KG1 (cell line): ENCODE data around the gene MON1B.
"Not testable (repeated sequence)": the region's sequence is repeated elsewhere in the genome, so short reads cannot be mapped to it uniquely, and the experiment has no call there.

Source experiments
- DNase-seq: peaks from one replicate; lab custom pipeline; 2025; lab: John Stamatoyannopoulos, UW

Gene MON1B

DNA sequence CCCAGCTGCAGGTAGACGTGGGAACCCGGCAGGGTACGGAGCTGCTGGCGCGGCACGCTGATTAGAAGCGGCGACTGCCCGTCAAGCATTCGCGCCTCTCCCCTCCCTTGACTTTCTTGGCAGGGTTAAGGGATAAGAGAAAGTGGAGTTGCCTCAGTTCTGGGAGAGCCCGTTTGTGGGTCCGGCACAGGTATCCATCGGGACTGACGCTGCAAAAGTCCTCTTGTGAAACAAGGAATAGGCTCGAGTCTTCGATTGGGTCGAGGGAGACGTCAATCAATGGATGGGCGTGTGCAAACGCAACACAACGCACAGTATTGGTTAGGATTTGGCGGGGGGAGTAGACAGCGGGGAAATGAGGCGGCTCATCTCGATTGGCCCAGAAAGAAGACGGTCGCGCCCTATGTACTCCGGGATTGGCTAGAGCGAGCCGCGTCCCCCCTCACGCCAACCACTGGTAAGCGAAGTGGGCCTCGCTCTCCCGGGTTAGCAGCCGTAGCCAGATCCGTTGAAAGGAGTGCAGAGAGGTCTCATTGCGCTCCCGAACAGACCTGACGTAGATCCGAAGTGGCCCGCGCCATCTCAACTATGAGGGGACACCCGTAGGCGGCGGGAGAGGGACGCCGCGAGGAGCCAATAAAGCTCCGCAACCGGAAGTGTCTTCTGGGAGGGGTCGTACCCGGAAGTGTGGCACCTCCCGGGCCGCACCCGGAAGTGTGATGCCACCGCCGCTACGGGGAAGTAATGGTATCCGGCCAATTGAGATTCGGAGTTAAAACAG is at the start of gene MON1B:
Gene MON1B, plus strand, starts transcription at position 713 of the 781 bp plus-strand sequence. CDS start 296 bp downstream, outside the sequence.
- peak; percentile 90 for DNase-seq

DNA sequence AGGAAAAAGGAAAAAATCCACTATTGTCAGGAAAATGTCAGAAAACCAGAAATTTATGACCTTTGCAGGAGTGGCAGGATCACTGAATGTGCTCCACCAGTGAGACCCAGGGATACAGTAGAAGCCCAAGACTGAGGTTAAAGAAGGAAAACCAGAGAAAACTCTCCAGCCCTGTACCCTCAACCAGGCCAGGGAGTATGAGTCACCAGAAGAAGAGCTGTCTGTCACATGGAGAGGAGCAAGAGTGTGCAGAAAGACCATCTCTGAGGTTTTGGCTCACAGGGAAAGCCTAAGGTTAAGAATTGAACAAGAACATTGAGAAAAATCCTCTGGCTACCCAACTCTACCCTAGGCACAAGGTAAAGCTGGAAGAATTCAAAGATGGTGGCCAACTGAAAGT is 47.6 kb upstream of the MON1B start:
- DNase-seq, result no peak

GRCh38 chr16:77148121-77148520 is 42.9 kb upstream of the MON1B start:
- no peak for DNase-seq

- no peak for DNase-seq
These were observed 33.5 kb upstream of the MON1B start for GRCh38 chr16:77157346-77158058.

DNA sequence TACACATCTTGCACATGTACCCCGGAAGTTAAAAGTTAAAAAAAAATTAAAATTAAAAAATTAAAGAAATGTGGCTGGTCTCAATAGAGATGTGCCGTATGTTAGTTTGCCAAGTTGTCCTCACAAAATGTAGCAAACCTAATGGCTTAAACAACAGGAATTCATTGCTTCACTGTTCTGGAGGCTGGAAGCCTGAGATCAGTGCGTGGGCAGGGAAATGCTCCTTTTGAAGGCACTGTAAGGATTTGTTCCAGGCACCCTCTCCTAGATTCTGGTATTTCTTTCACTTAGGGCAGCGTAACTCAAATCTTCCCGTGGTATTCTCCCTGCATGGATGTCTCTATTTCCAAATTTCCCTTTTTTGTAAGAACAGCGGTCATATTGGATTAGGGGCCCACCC is 32.7 kb upstream of the MON1B start:
- DNase-seq, result no peak

DNA sequence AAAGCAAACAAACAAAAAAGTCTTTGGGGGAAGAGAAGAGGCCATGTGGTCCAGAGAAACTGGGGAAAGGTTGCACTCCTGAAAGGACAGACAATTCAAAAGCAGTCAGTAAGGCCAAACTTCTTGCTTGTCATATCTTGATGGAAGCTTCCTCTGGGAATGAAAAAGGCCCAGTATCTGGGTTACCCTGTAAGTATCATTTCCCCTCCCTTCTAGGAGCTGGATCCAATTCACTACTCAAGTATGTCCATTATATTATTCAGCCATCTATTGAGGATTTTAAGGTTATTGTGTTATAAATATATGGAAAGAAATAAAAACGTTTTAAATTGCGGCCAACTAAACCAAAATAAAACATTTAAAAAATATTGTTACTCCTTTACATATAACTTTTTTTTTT is 26.0 kb upstream of the MON1B start:
- DNase-seq, result no peak

DNA sequence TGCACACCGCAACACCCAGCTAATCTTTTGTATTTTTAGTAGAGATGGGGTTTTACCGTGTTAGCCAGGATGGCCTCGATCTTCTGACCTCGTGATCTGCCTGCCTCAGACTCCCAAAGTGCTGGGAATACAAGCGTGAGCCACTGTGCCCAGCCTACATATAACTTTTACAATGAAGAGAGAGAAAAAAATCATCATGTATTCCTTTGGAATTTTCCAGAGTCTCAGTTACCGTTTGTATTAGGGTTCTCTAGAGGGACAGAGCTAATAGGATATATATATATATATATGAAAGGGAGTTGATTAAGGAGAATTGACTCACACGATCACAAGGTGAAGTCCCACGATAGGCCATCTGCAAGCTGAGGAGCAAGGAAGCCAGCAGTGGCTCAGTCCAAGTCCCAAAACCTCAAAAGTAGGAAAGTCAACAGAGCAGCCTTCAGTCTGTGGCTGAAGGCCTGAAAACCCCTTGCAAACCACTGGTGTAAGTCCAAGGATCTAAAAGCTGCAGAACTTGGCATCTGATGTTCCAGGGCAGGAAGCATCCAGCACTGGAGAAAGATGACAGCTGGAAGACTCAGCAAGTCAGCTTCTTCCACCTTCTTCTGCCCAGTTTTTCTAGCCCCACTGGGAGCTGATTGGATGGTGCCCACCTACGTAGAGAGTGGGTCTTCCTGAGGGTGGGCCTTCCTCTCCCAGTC is 25.3 kb upstream of the MON1B start:
- DNase-seq, result not testable (repeated sequence)

GRCh38 chr16:77166726-77167125 is 24.3 kb upstream of the MON1B start:
- DNase-seq, result no peak

- no peak for DNase-seq
These were observed 22.1 kb upstream of the MON1B start for GRCh38 chr16:77168901-77169300.

GRCh38 chr16:77169650-77170236 is 21.2 kb upstream of the MON1B start:
- peak; percentile 19 for DNase-seq

DNA sequence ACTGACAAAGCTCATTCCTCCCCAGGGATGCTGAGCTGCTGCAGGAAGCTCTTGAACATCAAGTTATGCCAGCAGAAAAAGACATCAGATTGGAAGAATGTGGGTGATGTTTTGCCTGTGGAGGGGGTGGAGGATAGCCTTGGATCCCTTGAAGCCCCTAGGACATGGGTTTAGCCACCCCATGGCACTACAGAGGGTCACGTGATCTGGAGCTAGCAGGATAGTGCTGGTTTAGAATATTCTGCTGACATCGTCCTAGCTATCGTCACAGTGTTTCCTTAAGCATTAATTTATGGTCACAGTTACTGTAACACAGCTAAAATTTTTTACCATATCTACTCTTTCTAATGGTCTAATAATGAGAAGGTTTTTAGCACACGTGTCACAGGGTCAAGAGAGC is 20.2 kb upstream of the MON1B start:
- DNase-seq, result no peak

GRCh38 chr16:77171745-77172635 is 19.0 kb upstream of the MON1B start:
- peak; percentile 51 for DNase-seq

DNA sequence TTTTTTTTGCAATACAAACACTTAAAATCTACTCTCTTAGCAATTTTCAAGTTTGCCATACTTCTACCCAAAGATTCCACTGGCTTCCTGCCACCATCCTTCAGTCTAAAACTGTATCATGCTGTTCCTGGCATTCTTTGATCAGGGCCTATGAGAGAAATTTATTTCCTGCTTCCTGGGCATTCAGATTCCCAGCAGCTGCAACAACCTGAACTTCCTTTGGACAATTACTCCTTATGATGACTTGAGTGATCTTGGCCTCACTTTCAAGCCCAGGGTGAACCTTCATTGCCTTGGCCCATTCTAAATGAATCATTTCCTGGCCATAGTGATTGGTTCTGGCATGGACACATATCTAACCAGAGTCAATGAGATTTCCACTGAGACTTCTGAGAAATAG is 18.0 kb upstream of the MON1B start:
- no peak for DNase-seq

DNA sequence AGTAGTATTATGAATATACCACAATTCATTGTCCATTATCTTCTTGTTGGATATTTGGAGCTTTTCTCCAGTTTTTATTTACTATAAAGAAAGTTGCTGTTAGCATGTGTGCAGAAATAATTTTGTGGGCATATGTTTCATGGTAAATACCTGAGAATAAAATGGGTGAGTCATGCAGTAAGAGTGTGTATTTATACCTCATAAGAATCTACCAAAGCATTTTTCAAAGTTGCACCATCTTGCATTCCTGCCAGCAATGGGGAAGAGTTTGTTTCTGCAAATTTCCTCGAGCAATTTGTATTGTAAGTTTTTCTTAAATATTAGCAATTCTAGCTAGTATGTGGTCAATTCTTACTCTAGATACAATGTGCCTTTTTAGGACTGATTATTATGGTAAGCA is 7.9 kb upstream of the MON1B start:
- DNase-seq, result no peak

GRCh38 chr16:77186298-77186697 is 4.7 kb upstream of the MON1B start:
- DNase-seq, result not testable (repeated sequence)

DNA sequence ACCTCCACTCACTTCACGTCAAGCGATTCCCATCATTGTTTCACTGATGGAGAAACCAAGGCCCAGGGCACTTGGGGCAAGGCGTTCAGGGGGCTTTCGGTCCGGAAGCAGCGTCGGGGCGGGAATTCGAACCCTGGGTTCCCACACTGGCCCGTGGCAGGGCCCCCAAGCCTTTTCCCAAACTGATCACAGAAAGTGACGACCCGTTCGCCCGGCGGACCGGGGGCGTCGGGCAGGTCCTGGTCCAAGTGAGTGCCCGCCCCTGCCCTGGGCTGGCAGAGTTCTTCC is 856 bp upstream of the MON1B start:
- no peak for DNase-seq

DNA sequence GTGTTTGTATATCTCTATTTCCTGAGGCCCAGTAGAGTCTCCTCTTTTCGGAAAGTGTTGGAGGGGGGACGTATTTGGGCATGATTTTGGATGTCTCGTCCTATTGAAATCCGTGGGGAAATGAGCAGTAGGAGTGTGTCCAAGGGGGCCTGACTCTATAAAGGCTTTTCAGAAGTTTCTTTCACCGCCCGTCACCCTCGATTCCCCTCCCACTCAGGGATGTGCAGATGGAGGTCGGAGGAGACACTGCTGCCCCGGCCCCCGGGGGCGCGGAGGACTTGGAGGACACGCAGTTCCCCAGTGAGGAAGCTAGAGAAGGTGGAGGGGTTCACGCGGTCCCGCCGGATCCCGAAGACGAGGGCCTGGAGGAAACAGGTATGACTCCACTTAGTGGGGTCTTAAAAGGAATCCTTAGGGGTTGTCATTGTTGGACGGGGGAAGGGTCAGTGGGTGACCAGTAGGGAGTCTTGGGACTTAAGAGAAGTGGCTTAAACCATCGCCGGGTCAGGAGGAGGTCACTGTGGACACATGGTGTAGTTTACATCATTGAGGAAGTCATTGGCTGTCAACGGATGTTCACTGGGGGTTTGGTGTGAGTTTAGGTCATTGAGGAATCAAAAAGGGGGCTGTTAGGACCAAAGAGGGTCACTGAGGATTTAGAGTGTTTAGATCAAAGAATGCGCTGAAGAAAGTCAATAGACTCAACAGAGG is 424 bp downstream of the MON1B start:
- DNase-seq, result peak; percentile 60

DNA sequence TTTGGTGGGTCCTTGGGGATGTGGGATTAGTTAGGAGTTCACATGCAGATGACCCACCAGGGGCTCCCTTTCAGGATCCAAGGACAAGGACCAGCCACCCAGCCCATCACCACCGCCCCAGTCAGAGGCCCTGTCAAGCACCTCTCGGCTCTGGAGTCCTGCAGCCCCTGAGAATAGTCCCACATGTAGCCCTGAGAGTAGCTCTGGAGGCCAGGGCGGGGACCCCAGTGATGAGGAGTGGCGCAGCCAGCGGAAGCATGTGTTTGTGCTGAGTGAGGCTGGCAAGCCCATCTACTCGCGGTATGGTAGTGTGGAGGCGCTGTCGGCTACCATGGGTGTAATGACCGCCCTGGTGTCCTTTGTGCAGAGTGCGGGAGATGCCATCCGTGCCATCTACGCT is 2.4 kb downstream of the MON1B start:
- no peak for DNase-seq

GRCh38 chr16:77194295-77195231 is 3.6 kb downstream of the MON1B start:
- DNase-seq, result no peak

GRCh38 chr16:77195411-77195810 is 4.4 kb downstream of the MON1B start:
- no peak for DNase-seq
